Stimulated activated CD4-positive, alpha-beta T cell treated with anti-CD3 and anti-CD28 coated beads, TNF-alpha, amount 100 ng/mL, for 48 hours (primary cell): ENCODE data around the gene VSTM4.

Experiments
- DNase-seq, 3 donors: peaks; one replicate each; pipeline ENCODE4 v3.0.0-alpha.2; 2020; ENCODE audit warnings: low read depth in 3 of 3

The VSTM4 gene

GRCh38 chr10:49091450-49092210, 23.7 kb downstream of the VSTM4 start:
- DNase-seq, result no peak

- no peak for DNase-seq
Measured at GRCh38 chr10:49090696-49091380, 24.5 kb downstream of the VSTM4 start.

GRCh38 chr10:49090189-49090575, 25.1 kb downstream of the VSTM4 start:
- DNase-seq, result no peak

- no peak for DNase-seq
Measured at GRCh38 chr10:49089557-49090188, 25.6 kb downstream of the VSTM4 start.

- DNase-seq, result no peak
Measured at GRCh38 chr10:49089152-49089551, 26.2 kb downstream of the VSTM4 start.

- no peak for DNase-seq
Measured at GRCh38 chr10:49086889-49087288, 28.4 kb downstream of the VSTM4 start.

GRCh38 chr10:49083261-49083660, 32.1 kb downstream of the VSTM4 start:
- no peak for DNase-seq

- no peak for DNase-seq
Measured at GRCh38 chr10:49082766-49083165, 32.6 kb downstream of the VSTM4 start.

- no peak for DNase-seq
Measured at GRCh38 chr10:49081547-49082275, 33.6 kb downstream of the VSTM4 start.

- no peak for DNase-seq
Measured at GRCh38 chr10:49080965-49081364, 34.4 kb downstream of the VSTM4 start.

- no peak for DNase-seq
Measured at GRCh38 chr10:49080071-49080470, 35.3 kb downstream of the VSTM4 start.

GRCh38 chr10:49079499-49079898, 35.8 kb downstream of the VSTM4 start:
- no peak for DNase-seq

GRCh38 chr10:49079072-49079471, 36.2 kb downstream of the VSTM4 start:
- no peak for DNase-seq

GRCh38 chr10:49078433-49078832, 36.9 kb downstream of the VSTM4 start:
- DNase-seq, result no peak

- peak in 1 of 3 donors; percentile 16 for DNase-seq
Measured at GRCh38 chr10:49076741-49077521, 38.4 kb downstream of the VSTM4 start.

- DNase-seq, result no peak
Measured at GRCh38 chr10:49076319-49076718, 39.0 kb downstream of the VSTM4 start.

- DNase-seq, result no peak
Measured at GRCh38 chr10:49075743-49076142, 39.6 kb downstream of the VSTM4 start.

- DNase-seq, result no peak
Measured at GRCh38 chr10:49074836-49075682, 40.3 kb downstream of the VSTM4 start.

- no peak for DNase-seq
Measured at GRCh38 chr10:49072166-49072885, 43.0 kb downstream of the VSTM4 start.
